Stimulated activated CD4-positive, alpha-beta T cell treated with anti-CD3 and anti-CD28 coated beads, Interleukin-12 subunit alpha, Interleukin-12 subunit beta, amount 100 ng/mL, for 48 hours (primary cell): ENCODE data around the gene NGF.

Experiments used
- DNase-seq, 3 donors: peaks; one replicate each; pipeline ENCODE4 v3.0.0-alpha.2; 2020; ENCODE audit warnings: low read depth in 2 of 3, low spot score in 1 of 3

NGF gene

DNA sequence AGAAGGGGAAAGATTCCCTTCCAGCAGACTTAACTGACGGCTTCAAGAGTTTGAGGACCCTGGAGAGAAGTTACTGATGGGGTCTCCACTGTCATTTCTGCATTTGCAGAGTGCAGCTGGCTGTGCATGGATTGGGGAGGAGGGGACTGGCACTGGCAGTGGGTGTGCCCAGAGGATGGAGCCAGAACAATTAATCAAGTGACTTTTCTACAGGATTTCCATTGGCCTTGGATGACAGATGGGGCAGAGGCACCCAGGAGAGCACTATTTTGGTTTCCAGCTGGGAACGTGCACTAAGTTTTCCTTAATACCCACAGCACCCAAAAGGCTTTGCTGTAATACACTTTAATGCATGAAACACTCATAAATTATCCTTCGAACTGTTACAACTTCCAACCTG, 1.3 kb downstream of the NGF start:
- no peak for DNase-seq

DNA sequence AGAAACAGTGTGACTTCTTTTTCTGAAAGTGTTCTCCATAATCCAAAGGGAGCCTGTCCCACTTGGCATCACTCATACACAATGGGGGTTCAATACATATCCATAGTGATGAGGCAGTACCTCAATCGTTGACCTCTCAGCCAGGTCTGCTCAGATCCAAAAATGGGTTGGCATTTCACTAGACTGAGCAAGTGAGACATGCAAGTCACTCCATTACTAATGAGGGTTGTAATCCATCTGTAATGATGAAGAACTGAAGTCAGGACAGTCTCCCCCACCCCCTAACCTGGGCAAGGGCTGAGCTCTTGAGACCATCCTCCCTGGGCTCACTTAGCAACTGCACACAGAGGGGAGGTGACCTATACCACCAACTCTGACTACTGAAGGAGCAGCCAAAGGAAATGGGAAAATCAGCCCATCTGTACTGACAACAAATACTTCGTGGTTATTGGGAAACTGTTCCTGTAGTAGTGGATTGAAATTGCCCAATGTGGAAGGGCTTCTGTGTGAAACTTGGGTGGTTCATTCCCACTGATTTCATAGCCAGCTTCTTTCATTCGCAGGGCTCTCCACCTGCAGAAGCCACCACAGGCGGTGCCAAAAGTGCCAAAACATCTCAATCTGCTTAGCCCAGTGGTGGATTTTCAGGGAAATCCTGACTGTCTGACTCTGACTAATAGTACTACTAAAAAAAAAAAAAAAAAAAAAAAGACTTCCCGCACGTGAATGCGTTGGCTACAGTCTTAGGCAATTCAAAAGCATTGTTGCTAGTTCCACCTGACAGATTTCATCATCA, 5.0 kb downstream of the NGF start:
- DNase-seq: no peak

DNA sequence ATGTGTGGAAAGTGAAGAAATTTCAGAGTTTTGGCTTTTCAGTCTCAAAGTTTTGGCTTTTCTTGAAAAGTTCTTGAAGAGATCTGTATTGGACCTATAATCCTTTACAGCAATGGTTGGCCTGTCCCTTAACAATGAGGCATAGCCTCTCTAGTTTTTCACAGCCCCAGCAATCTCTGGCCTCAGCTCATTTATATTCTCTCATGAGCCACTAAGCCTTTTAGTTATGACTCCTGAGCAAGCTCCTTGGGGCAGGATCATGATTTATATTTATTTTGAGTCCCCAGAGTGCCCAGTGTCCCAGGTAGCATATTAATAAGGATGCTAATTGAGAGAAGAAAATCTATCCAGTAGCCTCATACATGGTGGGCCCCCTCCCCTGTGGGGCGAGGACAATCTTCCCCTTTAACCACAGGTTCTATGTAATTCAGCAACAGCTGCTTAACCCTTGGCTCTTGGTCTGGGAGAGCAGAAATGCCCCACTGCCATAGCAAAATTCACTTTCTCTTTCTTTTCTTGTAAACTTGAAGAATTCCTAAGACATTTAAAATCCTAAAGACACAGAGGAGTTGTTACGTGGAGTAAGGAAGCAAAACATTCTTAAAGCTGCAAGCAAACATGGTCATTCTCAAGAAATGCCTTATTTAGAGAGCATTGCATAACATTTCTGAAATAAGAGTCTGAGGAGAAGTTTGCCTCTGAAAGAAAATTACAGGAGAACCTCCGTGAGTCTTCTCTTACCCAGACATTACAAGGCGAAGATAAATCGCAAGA, 6.3 kb downstream of the NGF start:
- no peak for DNase-seq

DNA sequence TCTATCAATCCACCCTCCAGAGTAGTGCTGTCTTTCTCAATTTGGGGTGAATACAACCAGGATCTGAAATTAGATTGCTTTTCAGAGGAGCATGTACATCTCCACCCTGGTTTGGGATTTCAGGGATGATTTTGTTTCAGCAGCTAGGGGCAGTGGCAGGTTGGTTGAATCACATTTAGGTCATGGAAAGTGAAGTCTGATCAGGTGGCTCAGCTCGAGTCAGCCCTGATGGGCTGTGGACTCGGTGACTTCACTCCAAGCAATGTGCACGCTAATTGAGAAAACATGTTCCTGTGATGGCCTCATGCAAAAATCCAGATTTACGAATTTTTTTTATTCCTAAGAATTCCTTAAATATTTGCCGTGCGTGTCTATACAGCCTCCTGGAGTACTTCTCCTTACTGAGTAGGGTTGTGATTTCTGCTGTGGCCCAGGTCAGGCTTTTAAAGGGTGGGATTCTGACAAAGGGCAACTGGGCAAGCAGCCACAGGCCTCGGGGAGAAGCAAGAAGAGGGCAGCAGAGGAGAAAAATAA, 7.5 kb downstream of the NGF start:
- DNase-seq: no peak

DNA sequence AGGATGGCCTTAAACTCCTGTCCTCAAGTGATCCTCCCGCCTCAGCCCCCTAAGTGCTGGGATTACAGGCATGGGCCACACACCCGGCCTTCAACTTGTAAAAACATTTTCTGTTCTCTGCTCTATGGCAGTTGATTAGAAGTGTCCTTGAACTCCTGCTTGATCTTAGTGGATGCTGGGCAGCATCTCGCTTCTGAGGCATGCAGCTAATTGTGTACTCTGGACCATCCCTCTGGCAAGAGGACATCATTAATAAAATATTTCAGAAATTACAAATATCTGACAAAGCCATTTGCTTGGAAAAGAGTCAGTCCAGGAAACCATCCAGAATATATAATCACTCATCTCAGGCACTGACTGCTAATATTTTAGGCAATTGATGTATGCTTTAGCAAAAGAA, 8.1 kb downstream of the NGF start:
- no peak for DNase-seq

DNA sequence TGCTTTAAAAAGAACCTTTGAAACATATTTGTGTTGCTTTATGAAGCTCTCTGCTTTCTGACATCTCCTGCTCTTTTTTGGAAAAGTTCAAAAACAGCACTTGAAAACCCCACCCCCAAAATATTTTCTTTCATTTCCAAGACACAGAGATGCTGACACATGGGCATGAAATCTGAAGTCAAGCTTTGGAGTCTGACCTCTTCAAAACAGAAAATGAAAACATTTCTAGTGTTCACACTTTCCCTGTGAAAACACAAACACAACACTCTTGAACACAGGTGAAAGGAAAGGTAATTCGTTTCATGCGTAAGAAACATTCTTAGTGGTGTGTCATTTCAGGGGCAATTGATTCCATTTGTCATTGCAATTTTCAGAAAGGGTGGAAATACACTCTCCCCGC, 10.8 kb downstream of the NGF start:
- DNase-seq: no peak

DNA sequence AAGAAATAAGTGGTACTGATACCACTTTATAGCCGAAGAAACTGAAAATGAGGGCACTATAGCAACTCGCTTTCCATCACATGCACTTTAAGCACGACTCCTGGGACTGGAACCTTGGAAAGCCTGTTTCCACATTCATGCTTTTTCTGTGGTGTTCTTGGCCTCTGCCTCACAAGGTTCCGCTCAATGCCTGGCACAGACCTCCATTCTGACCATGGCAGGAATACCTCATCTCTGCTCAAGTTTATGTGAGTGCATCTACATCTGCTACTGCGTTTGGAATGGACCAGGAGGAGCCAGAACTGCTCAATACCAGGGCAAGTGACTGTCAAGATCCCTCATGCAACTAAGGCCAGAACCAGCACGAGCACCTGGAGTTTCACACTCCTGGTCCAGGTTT, 11.6 kb downstream of the NGF start:
- DNase-seq: no peak

DNA sequence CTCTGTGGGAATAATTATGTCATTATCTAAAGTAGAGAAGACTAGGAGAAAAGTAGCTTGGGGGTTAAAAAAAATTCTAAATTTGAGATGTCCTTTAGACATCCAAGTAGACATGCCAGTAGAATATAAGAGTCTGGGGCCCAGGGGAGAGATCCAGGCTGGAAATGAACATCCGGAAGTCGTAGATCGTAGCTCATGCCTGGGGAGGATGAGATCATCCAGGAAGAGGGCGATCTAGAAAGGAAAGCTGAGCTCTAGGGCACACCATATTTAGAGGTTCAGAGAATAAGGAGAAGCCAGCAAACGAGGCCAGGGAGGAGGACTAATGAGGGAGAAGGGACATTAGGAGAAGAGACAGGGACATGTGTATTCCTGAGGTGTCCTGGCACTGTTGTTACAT, 12.2 kb downstream of the NGF start:
- DNase-seq: no peak

DNA sequence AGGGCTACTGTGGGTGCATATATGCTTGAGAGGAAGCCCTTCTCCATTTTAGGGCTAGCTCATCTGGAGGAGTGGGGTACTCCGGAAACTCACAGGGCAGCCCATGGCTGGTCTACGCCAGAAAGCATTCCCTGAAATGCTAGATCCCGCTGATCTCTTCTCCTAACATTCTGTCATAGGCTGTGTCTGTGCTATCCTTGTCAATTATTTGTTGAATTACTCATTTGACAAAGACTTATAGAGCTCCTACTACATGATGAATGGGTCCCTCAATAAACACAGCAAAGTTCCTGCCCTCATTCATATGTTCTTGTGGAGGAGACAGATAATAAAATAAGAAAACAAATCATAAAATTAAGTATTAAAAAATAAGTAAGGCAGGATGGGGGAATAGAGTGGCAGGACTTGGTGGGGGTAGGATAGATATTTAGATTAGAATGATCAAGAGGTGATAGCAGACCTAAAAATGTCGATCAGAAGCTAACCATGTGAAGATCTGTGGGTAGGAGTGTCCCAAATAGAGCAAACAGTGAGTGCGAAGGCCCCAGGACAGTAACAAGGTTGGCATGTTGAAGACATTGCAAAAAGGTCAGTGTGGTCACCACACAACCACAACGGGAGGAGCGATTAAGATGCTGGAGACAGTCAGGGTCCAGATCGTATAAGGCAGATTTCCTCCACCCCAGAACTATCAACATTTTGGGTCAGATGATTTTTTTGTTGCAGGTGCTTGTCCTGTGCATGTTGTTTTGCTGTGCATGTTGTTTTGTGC, 13.2 kb downstream of the NGF start:
- no peak for DNase-seq

DNA sequence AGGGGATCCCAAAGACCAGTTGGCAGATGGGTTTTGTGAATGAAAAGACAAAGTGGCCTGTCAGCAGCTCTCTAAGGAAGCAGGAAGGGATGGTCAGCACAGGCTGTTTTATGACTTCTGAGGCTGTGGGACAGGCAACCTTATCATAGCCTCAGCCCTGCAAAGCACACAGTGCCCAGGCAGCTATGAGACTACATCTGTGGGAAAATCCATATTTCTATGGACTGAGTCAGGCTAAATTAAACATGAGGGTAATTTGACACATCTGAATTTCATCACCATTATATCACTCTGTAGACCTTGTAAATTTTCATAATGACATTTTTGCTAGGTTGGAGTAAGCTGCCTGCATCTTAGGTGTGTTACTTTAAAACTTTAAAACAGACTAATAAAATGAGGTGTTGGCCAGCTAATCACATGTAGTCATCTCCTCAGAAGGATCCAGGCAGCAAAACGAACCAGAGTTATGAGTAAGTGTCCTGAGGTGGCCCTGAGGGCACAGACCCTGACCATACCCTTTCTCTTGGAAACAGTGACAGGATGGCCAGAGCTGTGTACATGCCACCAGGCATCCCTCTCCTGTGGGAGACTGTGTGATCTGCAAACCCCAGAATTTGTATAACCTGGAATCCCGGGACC, 14.6 kb downstream of the NGF start:
- no peak for DNase-seq

DNA sequence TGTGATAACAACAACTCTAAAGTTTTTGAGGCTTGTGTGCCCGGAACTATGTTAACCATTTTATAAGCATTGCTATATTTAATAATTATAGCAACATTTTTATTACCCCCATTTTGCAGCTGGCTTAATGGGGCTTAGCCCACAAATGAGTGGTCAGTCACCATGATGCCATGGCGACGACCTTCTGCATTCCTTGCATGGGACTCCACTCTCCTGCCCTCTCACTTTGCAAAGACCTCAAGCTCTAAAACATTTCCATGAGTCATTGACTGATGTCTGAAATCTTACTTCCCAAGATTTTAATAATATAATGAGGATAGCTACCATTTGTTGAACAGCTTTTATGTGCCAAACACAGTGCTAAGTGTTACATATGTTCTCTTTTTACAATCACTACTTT, 15.4 kb downstream of the NGF start:
- no peak for DNase-seq

DNA sequence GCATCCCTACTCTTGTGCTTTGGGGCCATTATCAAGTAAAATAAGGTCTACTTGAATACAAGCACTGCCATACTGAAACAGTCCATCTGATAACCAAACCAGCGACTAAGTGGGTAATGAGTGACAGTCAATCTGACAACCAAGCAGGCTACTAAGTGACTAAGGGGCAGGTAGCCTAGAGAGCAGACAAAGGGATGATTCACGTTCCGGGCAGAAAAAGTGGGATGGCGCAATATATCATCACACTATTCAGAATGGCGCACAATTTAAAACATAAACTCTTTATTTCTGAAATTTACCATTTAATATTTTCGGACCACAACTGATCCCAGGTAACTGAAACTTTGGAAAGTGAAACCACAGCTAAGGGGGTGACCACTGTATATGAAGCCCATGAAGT, 17.7 kb downstream of the NGF start:
- DNase-seq: no peak

DNA sequence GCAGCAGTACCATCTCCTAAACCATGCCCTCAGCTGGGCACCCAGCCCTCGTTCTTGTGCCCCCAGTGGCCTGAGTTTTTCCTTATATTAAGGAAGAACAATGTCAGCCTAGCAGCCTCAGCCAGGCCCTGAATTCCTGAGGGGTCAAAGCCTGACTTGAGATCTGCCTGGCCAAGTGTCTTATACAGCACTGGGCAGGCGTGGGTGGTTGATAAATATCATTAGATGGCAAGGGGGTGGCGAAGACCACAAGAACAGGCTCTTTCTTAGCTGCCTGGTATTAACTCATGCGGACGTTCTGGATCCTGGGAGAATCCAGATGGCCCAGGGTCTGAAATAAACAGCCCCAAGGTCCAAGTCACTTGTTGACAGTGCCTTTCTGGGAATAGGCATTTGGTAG, 18.3 kb downstream of the NGF start:
- DNase-seq: no peak

DNA sequence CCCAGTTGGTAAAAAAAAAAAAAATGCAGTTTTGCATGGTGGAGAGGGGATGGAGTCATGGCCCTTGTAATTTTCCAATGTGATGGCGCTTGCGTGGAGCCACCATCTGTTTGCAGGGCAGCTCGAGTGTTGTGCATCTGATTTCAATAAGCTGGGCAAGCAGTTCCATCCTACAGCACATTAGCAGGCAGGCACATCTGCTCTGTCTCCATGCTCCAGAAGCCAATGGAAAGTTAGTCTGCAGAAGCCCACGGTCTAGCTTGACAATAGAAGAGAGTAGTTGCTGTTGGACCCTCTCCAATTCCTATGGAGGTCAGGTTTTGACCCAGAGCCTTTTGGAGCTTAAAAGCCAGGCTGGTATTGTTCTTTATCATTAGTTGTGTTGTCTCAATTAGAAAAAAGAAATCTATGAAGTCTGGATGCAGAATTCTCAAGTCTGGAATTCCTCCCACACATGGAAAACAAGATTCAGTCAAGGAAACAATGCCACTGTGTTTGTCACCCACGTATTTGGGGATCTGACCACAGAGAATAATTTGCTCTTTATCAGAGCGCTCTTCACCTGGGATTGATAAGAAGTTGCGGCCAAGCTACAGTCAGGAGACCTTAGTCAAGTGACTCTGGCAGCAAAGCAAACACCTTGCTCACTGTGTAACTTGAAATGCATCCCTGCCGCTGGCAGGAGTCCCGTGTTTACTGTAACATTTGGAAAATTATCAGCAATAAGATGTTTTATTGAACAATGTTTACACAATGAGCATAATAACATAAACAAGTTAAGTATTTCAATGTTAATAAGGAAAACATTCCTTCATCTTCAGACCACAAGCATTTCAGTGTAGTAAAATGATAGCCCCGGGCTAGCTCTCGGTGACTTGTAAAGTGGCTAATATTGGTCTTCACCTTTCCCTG, 20.7 kb downstream of the NGF start:
- DNase-seq: no peak

DNA sequence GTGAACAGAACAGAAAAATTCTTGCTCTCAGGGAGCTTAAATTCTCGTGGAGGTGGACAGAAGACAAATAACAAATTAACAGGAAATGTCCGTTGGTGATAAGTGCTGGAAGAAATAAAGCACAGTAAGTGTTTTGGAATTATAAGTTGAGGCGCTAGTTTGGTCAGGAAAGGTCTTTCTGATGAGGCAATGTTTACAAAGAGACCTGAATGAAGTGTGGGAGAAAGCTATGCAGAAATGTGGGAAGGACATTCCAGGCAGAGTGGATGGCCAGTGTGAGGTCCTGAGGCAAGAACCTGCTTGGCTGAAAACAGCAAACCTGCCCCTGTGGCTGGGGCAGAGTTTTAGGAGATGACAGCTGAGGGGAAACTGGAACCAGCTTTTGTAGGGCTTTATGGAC, 23.3 kb downstream of the NGF start:
- DNase-seq: no peak

DNA sequence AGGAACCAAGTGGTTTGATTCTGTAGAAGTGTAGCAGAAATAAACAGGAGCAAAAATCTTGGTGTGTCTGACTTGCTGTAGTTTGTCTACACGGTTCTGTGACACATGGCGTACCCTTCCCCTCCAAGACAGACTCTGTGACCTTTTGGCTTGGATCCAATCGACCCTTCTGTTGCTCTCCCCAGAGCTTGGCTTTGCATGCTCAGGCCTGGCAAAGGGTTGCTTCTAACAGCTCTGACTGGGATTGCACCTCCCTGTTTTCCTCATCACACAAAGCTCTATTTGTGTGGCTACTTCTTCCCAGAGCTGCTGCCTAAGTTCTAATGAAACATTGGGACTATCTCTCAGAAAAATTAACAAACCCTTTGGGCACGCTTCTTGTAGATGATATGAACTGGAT, 24.0 kb downstream of the NGF start:
- no peak for DNase-seq

DNA sequence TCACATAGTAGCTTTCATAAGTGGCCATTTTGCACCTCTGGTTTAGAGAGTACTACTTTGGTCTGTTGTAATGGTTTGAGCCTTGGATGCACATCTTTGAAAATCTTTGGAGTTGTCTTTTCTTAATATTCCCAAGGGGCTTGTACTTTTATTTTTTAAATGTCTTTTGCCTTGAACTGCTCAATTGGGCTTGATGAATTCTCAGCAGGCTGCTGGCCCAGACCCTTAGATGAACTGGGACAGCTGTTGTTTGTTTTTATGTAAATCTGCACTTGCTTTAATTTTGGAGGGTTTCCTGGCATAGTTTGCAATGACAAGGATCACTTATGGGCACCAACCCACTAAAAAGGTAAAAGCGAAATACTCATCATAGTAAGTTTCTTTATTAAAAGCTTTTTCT, 24.9 kb downstream of the NGF start:
- no peak for DNase-seq

DNA sequence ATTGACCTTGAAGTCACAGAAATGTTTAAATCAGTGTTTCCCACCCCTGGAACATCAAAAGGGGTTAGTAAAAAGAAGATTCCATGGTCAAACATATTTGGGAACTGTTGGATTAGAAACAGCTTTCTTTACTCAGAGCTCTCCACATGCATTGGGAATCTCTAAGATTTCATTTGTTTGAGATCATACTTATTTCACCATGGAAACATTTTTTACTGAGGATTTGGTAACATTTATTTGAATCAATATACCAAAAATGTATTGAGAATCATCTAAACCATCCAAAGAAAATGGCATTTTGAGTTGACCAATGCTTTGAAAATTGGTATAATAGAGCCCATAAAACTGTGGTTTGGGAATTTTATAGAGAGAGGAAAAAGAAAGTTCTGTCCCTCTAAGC, 25.3 kb downstream of the NGF start:
- DNase-seq: no peak

DNA sequence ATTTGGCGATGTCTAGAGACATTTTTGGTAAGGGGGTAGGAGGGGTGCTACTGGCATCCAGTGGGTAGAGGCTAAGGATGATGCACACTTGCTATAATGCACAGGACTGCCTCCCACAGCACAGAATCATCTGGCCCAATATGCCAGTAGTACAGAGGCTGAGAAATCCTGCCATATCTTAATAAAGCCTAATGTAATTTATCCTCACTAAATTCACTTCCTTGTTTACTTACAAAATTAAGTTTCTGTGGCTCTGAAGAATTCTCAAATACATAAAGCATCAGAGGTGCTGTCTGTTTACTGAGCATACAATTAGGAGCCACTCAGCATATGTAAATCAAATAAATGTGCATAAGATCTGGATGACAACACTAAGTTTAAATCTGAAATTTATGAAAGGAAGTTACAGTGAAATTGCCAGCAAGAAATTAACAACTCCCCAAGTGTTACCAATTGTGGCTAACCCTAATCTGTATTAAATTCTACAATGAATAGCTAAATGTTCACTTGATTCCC, 26.5 kb downstream of the NGF start:
- no peak for DNase-seq
